ENCODE data around the gene CRYBG1.
"Not testable (repeated sequence)": the region's sequence is repeated elsewhere in the genome, so short reads cannot be mapped to it uniquely, and the experiment has no call there.

The CRYBG1 gene

DNA sequence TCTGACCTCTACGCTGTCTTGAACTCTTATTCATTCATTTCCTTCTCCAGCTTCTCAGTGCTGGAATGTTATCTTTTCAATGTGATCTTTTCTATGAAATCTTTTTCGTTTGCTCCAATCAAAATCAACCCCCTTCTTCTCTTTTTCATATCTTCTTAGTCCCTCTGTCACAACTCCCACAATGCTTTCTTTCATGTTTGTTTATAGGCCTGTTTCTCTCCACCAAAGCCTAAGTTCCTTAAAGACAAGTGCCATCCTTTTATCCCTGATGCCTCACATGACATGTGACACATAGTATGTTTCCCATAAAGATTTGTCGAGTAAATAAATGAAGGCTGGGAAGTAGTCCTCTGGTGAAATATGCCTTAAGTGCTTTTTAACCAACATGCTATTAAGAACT, 38.1 kb downstream of the CRYBG1 start:
- TF ChIP-seq, protein P1, sequence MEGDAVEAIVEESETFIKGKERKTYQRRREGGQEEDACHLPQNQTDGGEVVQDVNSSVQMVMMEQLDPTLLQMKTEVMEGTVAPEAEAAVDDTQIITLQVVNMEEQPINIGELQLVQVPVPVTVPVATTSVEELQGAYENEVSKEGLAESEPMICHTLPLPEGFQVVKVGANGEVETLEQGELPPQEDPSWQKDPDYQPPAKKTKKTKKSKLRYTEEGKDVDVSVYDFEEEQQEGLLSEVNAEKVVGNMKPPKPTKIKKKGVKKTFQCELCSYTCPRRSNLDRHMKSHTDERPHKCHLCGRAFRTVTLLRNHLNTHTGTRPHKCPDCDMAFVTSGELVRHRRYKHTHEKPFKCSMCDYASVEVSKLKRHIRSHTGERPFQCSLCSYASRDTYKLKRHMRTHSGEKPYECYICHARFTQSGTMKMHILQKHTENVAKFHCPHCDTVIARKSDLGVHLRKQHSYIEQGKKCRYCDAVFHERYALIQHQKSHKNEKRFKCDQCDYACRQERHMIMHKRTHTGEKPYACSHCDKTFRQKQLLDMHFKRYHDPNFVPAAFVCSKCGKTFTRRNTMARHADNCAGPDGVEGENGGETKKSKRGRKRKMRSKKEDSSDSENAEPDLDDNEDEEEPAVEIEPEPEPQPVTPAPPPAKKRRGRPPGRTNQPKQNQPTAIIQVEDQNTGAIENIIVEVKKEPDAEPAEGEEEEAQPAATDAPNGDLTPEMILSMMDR (IDR thresholded peaks at IDR 0.05; ENCODE audit: low read depth, low read length, missing control alignments) = no peak
- in situ Hi-C loops (cut with HindIII; ENCODE audit: low sequenced_read_pairs) = no loop called here
- H3K4me3 ChIP-seq (ENCODE audit: low read depth, low read length) = no peak overlapping the region

DNA sequence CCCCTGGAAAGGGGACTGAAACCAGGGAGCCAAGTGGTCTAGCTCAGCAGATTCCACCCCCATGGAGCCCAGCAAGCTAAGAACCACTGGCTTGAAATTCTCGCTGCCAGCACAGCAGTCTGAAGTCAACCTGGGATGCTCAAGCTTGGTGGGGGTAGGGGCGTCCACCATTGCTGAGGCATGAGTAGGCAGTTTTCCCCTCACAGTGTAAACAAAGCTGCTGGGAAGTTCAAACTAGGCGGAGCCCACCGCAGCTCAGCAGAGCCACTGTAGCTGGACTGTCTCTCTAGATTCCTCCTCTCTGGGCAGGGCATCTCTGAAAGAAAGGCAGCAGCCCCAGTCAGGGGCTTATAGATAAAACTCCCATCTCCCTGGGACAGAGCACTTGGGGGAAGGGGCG, 44.5 kb downstream of the CRYBG1 start:
- DNase-seq (ENCODE audit: low read depth); in situ Hi-C loops (cut with HindIII; ENCODE audit: low sequenced_read_pairs); H3K4me3 ChIP-seq (ENCODE audit: low read depth, low read length): not testable (repeated sequence)

More for the DNA sequence above, 38.1 kb downstream of the CRYBG1 start:
- no peak for DNase-seq (ENCODE audit: low read depth)

DNA sequence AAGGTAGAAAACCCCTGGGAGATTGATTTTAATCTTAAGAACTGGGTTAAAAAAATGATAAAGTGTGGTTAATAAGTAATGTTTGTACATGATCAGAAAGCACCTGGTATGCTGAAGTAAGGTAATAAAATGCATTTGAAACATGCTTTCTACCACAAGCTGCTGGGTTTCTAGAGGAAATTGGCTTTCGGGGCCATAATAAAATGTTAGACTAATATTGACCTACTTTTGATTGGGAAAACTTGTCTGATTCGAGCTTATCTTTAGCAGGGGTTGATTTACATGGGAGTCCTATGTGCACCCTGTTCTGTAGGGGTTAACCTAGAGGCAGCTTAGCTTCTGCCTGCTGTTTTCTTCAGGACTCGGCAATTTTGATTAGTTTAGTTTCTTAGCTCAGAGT, 50.5 kb downstream of the CRYBG1 start:
- DNase-seq (ENCODE audit: low read depth) = no peak
- TF ChIP-seq, protein P1 (IDR thresholded peaks at IDR 0.05; ENCODE audit: low read depth, low read length, missing control alignments) = no peak
- in situ Hi-C loops (cut with HindIII; ENCODE audit: low sequenced_read_pairs) = no loop called here
- no peak overlapping the region for H3K4me3 ChIP-seq (ENCODE audit: low read depth, low read length)

DNA sequence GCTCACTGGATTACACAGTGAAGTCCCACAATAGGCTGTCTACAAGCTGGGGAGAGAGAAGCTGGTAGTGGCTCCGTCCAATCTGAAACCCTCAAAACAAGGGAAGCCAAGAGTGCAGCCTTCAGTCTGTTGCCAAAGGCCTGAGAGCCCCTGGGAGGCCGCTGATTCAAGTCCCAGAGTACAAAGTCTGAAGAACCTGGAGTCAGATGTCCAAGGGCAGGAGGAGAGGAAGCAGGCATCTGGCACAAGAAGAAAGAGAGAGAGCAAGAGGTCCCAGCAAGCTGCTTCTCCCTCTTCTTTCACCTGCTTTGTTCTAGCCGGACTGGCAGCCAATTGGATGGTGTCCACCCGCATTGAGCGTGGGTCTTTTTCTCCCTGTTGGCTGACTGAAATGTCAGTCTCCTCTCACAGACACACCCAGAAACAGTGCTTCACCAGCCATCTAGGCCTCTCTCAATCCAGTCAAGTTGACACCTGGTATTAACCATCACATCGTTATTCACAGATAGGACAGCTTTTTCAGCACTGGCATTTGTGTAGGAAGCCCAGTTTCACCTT, 51.2 kb downstream of the CRYBG1 start:
- TF ChIP-seq, protein P1 (IDR thresholded peaks at IDR 0.05; ENCODE audit: low read depth, low read length, missing control alignments) = no peak
- H3K4me3 ChIP-seq (ENCODE audit: low read depth, low read length) = no peak overlapping the region
- in situ Hi-C loops (cut with HindIII; ENCODE audit: low sequenced_read_pairs) = no loop called here
- DNase-seq (ENCODE audit: low read depth) = no peak

DNA sequence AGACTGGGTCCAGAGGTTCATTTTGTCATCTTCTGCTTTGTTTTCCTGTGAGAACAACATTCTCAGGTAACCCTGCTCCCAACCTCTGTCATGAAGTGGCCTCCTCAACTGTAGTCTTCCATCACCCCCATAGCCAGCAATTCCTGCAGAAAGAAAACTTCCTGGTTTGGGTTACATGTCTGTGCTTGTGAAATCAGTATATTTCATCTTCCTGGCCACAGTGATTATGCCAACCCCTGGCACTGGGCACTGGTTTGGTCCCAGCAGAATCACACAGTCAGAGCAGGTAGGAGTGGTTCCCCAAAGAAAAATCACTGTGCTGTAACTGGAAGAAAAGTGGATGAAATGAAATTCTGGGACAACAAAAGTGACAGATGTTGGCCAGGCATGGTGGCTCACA, 52.5 kb downstream of the CRYBG1 start:
- H3K4me3 ChIP-seq (ENCODE audit: low read depth, low read length) = no peak overlapping the region
- TF ChIP-seq, protein P1 (IDR thresholded peaks at IDR 0.05; ENCODE audit: low read depth, low read length, missing control alignments) = no peak
- in situ Hi-C loops (cut with HindIII; ENCODE audit: low sequenced_read_pairs) = no loop called here
- no peak for DNase-seq (ENCODE audit: low read depth)

DNA sequence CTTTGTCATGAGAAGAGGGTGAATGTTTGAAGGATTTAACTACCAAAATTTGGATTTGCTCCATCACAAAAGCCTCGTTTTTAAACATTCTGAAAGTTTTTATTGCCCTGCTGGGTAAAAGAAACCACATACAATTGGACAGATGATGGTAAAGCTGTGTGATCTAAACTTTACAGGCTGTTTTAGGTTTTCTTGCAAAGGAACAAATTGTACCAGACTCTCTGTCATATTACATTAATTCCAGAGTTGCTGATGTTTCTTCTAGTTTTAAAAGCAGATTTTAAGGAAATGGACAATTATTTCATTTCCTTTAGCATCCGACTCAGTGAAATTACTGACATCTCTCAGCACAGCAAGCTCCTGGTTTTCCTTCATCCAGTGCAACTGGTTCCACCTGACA, 53.2 kb downstream of the CRYBG1 start:
- TF ChIP-seq, protein P1 (IDR thresholded peaks at IDR 0.05; ENCODE audit: low read depth, low read length, missing control alignments) = no peak
- in situ Hi-C loops (cut with HindIII; ENCODE audit: low sequenced_read_pairs) = no loop called here
- no peak overlapping the region for H3K4me3 ChIP-seq (ENCODE audit: low read depth, low read length)
- DNase-seq (ENCODE audit: low read depth) = no peak

DNA sequence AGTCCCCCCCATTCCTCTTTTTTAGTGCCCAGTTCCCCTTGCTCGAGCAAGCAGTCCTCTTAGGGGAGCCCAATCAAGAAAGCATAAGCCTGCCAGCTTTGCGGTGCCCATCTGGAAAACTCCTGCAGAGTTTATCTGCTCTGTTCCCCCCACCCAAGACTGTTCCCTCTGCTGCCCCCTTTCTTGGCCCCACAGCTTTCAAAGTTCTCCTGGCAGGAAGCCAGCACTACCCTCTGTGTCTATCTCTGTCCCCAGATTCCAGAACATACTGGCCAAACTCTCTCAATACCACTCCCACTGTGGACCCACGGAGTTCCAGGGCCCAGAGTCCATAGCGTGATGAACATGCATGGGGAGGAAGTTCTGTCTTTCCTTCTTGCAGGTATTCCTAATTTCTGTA, 55.4 kb downstream of the CRYBG1 start:
- in situ Hi-C loops (cut with HindIII; ENCODE audit: low sequenced_read_pairs) = no loop called here
- no peak for DNase-seq (ENCODE audit: low read depth)
- TF ChIP-seq, protein P1 (IDR thresholded peaks at IDR 0.05; ENCODE audit: low read depth, low read length, missing control alignments) = no peak
- H3K4me3 ChIP-seq (ENCODE audit: low read depth, low read length) = no peak overlapping the region

Measured in astrocyte of the cerebellum (primary cell).